GM18867 (cell line): ENCODE measurements around the gene CENPN.

Experiments used
- ATAC-seq: cut with Tn5 transposase; IDR thresholded peaks from one replicate; pipeline ENCODE4 v1.9.1; 2021; ENCODE audit warnings: mild to moderate bottlenecking, moderate library complexity; ENCODE audit not compliant: unreplicated experiment

CENPN gene, protein sequence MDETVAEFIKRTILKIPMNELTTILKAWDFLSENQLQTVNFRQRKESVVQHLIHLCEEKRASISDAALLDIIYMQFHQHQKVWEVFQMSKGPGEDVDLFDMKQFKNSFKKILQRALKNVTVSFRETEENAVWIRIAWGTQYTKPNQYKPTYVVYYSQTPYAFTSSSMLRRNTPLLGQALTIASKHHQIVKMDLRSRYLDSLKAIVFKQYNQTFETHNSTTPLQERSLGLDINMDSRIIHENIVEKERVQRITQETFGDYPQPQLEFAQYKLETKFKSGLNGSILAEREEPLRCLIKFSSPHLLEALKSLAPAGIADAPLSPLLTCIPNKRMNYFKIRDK

DNA sequence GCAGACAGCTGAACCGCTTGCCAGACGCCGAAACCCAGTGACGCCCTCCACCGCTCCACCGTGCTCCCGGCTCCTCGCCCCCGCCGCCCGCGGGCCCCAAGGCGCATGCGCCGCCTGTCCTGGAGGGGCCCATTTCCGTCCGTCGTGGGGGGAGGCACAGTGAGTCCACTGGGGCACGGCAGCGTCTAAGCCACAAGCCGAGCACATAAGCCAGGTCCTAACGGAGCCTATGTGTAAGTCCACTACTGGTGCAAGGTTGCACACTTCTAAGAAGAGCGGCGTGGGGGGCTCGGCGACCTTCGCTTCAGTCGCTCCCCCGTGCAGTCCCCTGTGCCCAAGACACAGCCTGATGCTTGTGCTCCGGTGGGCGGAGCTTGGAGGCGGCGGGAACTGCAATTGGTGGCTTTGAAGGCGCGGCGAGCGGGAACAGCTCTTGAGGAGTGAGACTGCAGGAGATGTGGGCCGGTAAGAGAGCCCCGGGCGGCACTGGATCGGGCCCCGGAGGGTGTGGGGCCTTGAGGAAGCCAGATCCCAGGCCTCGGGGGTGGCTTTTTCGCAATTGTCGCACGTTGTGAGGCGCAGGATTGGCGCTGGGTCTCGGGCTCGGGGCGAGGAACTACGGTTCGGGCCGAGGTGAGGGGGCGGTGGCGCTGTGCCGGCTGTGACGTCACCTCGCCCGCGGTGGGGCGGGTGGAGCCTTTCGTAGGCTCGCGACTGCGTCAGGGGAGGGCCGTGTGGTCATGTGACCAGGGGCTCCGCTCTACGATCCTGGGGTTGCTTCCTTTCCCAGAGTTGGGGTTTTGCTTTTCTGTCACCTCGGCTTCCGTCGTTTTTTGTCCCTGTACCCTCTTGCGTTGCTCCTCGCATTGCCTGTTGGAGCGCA is at the start of gene CENPN, which contains the start of gene CMC2:
Gene CENPN (plus strand): TSS at position 402 of the 883 bp plus-strand sequence. CDS start 4,726 bp downstream, outside the sequence.
Gene CMC2 (minus strand): TSS at position 73 of the 883 bp plus-strand sequence. CDS start 9,491 bp downstream, outside the sequence.
- ATAC-seq: peak; percentile 79

DNA sequence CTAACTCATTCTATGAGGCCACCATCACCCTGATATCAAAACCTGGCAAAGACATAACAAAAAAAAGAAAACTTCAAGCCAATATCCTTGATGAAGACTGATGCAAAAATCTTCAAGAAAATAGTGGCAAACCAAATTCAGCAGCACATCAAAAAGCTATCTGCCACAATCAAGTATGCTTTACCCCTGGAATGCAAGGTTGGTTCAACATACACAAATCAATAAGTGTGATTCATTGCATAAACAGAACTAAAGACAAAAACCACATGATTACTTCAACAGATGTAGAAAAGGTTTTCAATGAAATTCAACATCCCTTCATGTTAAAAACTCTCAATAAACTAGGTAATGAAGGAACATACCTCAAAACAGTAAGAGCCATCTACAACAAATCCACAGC is 48.7 kb upstream of the CENPN start:
- ATAC-seq: no peak

DNA sequence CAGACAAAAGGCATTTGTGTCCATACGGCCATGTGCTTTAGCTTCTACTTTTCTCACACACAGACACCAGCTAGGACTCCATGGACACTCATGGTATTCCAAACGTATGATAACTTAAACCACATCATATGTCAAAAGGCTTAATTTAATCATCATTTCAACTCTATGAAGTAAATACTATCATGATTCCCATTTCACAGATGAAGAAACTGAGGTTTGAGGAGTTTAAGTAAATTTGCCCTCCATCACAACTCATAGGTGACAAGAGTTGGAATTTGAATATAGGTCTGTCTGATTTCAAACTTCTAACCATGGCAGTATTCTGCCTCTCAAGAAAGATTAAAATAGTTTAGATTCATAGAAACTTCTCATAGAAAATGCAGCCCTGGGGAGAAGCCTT is 44.1 kb upstream of the CENPN start:
- no peak for ATAC-seq

DNA sequence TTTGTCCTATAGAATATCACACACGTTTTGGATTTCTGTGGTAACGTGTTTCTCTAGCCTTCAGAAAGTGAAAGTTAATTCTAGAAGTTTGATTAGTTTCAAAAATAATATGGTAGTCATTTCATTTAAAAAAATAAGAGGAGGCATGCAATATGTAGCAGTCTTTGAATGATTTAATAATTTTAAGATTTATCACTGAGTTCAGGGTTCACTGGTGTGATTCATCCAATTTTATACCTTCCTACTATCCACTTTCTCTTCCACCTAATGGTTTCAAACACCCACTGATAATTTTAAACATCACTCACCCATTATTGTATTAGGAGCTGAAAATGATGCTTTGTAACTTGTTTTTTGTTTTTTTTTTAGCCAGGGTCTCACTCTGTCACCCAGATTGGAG is 42.7 kb upstream of the CENPN start:
- ATAC-seq: no peak

DNA sequence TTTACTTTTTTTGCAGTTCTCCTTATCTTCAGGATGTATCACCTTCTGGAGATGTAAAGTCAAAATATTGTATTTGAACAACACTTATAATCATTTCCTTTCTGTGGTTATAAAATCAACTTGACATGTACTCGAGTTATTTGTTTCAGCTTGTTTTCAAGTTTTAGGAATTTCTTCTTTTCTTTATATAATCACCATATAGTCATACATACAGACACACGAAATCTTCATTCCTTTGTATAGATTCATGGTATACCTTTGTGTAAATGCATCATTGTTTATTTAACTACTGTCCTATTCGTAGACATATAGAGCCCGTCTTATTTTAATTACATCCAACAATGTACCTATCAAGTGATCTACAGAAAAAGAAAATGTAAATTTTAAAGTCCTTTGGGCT is 40.4 kb upstream of the CENPN start:
- ATAC-seq: no peak

DNA sequence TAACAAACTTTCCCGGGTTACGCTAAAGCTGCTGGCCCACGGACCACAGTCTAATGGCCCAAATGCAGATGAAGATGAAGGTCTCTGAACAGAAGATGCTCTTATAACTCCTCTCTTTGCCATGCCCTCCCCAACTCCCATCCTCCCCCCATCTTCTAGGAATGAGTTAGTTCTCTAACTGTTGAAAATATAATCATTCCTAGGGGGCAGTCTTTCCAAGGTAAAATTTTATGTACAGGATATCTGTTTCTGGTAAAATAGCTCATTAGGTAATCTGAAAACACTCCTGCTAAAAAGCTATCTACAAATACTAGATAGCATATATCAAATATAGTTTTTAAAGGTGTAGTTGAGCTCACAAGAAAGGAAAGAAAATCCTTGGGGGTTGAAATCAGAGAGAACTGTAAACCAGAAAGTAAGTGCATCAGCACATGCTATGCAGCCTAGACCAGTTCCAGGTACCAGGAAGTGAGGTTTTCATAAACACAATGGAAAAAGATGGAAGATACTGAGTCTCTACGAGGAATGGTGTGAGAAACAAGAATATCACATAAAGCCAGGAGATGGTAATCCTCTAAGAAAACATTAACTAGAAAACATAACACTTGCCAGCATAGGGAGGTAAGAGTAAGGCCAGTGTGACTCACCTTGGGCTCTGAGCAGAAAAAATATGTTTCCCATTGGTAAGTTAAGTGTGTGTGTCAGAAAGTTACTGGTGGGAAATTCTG is 38.5 kb upstream of the CENPN start:
- ATAC-seq: no peak

DNA sequence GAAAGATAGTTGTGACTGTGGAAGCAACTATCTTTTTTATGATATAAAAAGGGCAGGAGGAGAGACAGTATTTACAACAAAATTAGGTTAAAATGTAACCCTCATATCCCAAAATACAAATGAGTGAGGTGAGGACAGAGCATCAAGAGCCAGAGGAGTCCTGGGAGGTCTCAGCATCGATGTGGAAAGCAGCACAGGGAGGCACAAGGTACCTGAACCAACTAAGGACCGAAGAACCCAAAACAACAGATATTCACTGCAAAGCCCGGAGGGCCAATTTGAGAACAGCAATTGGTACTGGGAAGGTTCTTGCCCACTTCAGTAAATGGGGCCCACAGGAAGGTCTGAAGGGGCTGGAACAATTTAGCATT is 37.9 kb upstream of the CENPN start:
- no peak for ATAC-seq

DNA sequence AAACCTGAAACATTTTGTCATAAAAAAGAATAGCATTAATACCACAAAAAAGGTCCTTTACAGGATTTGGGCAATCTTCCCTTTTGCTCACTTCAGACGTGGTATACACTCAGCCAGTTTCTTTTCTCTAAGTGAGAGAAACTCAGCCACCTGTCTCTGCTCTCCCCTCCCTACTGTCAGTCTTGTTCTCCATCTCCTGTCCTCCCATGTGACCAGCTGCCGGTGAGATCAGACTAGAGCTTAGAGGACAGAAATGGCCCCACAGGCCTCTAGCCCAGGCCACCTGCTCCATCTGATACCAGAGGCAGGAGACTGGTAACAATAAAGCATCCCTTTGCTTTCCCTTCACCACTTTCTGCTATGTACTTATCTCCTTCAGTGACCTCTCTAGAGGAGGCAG is 35.2 kb upstream of the CENPN start:
- peak; percentile 69 for ATAC-seq

DNA sequence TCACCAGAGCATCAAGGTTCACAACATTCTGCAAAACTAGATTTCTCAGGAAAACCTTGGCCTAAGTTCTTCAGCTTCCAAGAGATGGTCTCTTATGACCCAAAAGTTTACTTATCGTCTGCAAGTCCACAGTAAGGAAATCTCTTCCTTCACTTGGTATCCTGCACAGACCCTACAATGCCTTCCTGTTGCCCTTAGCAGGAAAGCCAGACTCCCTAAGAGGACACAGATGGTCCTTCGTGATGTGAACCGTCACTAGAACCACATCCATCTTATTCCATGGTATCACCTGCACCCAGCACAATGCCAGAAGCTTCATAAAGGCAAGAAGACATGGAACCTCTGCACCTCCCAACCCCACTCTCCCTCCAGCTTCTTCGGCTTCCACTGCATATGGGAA is 34.4 kb upstream of the CENPN start:
- no peak for ATAC-seq

DNA sequence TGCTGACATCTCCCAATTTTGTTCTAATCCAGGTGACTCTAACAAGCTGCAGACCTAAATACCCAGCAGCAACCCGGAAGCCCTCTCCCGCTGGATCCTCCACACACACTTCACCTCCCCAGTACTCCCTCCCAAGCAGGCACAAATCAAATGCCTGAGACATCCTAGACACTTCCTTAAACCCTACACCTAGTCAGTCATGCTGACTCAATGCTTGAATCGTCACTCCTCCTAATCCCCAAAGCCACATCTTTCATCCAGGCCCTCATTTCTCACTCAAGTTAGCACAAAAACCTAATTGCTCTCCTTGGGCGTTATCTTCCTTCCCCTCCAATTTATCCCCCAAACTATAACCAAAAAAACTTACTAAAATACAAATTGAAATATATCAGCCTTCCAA is 33.0 kb upstream of the CENPN start:
- ATAC-seq: no peak

DNA sequence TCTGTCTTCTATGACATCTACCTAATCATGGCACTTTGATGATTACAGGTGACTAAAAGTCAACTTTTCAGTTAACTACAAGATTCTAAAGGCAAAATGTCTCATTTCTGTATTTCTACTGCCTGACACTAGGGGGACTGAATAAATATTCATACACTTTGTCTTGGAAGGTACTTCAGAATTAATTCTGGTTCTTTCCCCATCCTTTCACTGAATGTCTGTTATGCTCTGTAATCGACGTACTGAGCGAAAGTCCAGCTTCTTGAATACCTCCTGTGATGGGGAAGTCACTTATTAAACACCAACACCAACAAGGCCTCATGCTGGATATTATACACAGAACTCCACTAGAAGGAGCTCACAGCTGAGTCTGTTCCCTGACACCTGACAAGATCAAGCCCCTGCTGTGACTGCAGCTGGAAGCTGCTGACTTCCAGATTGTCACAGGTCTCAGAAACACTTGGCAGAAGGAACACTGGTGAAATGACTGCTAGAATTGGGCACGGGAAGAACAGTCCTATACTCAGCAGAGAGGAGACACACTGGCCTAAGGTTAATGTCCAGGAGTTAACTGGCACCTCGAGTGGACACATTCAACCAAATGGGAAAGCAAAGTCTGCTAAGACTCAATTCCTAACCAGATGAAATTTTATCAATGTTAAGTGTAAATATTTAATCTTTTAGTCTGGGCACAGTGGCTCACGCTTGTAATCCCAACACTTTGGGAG is 32.2 kb upstream of the CENPN start:
- no peak for ATAC-seq

DNA sequence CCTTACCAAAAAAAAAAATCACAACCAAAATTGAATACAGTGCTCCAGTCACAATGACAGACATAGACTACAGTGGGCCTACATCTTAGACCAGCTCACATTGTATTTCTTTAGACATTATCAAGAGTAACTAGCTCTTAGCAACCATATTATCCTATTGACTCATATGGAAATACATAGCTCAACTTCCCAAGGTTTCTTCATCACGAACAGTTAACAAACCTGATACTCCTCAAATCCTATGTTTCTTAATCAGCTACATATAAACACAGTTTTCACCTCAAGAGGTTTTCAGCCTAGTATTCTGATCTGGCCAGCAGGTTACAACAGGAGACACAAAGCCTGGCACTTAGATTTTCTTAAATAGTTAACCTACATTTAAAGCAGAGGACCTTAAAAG is 30.1 kb upstream of the CENPN start:
- ATAC-seq: no peak

DNA sequence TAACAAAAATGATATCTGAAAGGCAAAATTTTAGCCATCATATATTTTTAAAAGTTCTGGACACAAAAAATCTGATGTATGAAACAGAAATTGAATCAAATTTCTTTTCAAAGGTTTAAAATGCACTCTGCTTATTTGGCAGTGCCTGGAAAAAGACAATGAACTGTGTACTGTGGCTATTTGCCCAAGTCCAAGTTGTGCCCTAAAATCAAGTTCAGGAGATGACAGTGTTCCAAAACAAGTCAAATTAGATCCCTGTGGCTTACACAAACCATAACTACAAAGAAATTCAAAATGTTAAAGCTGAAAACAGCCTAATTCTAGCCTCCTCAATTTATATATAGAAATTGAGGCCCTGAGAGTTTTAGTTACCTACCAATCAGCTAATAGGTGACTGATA is 25.9 kb upstream of the CENPN start:
- no peak for ATAC-seq

DNA sequence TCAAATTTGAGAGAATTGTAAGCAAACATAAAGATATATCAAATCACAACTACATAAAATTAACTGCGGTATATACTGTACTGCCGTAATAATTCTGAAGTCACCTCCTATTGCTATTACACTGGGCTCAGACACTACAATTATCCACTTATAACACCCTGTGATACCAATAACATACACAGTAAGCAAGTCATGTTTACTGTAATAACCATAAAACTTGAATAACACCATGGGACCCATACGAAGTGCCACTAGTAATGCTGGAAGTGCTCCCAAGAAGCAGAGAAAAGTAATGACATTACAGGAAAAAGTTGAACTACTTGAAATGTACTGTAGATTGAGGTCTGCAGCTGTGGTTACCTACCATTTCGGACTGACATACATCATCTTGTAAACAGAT is 24.4 kb upstream of the CENPN start:
- no peak for ATAC-seq

DNA sequence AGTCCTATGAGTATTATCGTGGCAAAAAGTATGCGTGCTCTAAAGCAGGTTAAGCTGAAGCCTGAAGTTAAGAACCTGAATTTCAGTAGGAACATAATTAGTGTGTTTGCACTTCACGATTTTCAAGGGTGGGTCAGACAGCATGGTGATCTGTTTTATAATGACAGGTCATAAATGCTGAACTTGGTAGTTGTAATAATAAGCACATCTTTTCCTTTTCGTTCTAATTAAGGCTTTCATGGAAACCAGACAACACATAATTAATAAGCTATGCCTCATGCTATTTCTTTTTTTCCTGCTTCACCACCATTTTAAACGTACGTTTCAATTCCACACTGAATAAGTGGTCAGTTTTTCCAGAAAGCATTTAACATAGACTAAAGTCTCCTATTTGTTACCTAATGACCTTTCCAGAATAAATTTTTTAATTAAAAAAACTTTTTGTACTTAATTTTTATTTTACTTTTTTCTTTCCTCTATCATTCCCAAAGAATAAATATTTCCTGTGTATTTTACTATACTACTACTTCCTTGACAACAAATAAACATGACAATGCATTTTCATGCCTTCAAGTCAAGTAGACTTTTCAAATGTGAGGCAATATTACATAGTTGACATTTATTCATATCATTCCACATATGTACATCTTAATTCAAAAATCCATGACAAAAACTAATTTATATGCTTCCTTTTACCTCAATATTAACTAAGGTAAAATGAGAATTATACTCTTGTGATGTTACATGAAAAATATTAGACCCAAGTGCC is 22.7 kb upstream of the CENPN start:
- no peak for ATAC-seq

DNA sequence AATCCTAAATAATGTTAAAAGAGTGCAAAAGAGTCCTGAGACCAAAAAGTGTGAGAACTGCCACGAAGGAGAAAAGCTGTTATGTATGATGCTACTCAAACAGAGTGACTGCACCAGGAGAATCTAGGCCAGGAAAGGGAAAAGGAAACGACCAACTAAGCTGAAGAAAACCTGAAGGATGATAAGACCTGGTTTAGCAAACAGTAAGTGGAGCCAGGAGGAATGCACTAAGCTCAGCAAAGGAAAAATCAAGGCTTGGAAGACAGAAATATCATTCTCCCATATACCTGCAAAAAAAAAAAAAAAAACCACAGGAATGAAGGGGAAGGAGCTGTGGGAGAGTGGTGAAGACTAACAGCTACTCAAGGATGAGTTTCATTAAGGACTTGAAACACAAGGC is 21.4 kb upstream of the CENPN start:
- ATAC-seq: no peak

DNA sequence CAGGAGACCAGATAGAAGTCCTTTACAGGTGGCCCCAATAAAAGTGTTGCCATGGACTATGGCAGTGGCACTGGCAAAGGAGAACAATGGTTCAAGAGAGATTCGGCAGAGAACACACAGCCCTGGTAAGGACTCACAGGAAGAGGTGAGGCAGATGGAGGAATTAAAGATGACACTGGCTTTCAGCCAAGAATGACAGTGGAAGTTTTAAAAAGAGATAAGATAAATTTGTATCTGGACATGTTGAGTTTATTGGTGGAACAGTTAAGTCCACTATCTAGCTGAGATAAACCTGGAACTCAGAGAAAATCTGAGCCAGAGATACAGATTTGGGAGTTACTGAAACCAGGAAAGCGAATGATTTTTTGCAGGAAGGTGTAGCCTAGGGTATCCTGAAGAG is 20.5 kb upstream of the CENPN start:
- ATAC-seq: no peak

DNA sequence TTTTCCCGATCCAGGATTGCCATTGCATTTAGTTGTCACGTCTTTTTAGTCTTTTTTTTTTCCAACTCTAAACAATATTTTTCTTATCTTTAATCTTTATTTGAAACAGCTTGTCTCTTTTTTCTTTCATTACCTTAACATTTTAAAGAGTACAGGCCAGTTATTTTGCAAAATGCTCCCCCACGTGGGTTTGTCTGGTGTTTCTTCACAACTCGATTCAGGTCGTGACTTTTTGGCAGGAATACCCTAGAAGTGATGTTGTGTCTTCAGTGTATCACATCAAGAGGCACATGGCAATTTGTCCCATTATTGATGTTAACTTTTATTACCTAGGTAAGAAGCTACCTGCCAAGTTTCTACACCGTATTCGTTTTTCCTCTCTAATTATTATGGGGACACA is 18.3 kb upstream of the CENPN start:
- no peak for ATAC-seq

DNA sequence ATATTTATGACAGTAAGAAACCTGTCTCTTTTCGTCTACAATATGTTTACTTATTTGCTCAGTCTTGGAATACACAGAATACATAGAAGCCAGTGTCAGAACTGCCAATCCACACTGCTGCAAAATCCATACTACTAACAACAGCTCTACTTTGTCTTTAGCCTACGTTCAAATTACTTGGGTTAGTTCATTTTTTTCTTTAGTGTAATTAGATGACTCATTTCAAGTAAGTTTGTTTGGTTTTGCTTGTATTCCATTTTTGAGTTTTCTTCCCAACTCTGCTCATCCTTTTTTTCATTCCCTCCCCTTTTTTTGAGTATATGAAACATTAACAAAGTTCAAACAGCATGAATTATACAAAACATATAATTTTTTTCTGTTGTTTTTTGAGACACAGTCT is 17.2 kb upstream of the CENPN start:
- ATAC-seq: no peak

DNA sequence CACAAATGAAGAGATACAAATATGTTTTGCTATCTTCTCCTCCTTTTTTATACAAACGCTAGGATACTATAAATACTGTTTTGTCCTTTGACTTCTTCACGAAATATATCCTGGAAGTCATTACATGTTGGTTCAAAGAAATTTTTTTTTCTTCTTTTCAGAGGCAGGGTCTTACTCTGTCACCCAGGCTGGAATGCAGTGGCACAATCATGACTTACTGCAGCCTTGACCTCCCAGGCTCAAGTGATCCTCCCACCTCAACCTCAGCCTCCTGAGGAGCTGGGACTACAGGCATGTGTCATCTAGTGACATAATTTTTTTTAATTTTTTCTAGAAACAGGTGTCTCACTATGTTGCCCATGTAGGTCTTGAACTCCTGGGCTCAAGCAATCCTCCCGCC is 16.4 kb upstream of the CENPN start:
- no peak for ATAC-seq
